Activated CD8-positive, alpha-beta T cell treated with anti-CD3 and anti-CD28 coated beads for 36 hours (primary cell): Measurements from ENCODE around the gene SAMD4A. TPM values are rescaled to one million over a fixed set of nuclear protein-coding genes. Genes with fewer than 3 reads are reported as not detected.

Experiments used
- ATAC-seq: fragments of 200-7000 bp; cut with Tn5 transposase; one replicate; pipeline ENCODE4 v1.10.0; 2021; ENCODE audit warnings: mild to moderate bottlenecking, moderate library complexity
- CTCF ChIA-PET: fragments of 350-600 bp; sonication (Branson Sonifier 250); formaldehyde crosslinking; loops from one replicate; lab custom pipeline; 2021; ENCODE audit warnings: antibody characterized with exemption; lab: Charles Lee
- POLR2A ChIA-PET: fragments of 350-600 bp; sonication (Branson Sonifier 250); formaldehyde crosslinking; loops from one replicate; lab custom pipeline; 2021; ENCODE audit warnings: antibody characterized with exemption; lab: Charles Lee
- DNase-seq: peaks from one replicate; pipeline ENCODE4 v3.0.0-alpha.2; 2020
- H3K27ac Mint-ChIP-seq: one replicate; pipeline ENCODE4 v1.8.0; 2021; ENCODE audit warnings: mild to moderate bottlenecking, mixed read lengths
- H3K27me3 Mint-ChIP-seq: one replicate; pipeline ENCODE4 v1.8.0; 2021; ENCODE audit warnings: mixed read lengths
- H3K36me3 Mint-ChIP-seq: one replicate; pipeline ENCODE4 v1.8.0; 2021; ENCODE audit warnings: low read depth, mixed read lengths
- H3K4me1 Mint-ChIP-seq: one replicate; pipeline ENCODE4 v1.8.0; 2021; ENCODE audit warnings: low read depth, mixed read lengths
- H3K4me3 Mint-ChIP-seq: one replicate; pipeline ENCODE4 v1.8.0; 2021; ENCODE audit warnings: mild to moderate bottlenecking, moderate library complexity, mixed read lengths
- H3K9me3 Mint-ChIP-seq: one replicate; pipeline ENCODE4 v1.8.0; 2021; ENCODE audit warnings: mixed read lengths
- intact Hi-C: fragments of 100-400 bp; cut with micrococcal nuclease; formaldehyde crosslinking; loops from one replicate; pipeline ENCODE4 v1.10.0; 2022
- total RNA-seq, 2 experiments: library from RNA; stranded (reverse); gene quantifications; one replicate each; pipeline ENCODE4 v1.2.3, GENCODE V29; 2021
- TF ChIP-seq, protein P1 (sequence below): fragments of 200-600 bp; IDR thresholded peaks from one replicate; pipeline ENCODE4 v1.8.0; 2022; ENCODE audit warnings: antibody characterized with exemption, mild to moderate bottlenecking

The SAMD4A gene
- total RNA-seq, 2 experiments from 2014 or later = 4.5 to 4.9 TPM

DNA sequence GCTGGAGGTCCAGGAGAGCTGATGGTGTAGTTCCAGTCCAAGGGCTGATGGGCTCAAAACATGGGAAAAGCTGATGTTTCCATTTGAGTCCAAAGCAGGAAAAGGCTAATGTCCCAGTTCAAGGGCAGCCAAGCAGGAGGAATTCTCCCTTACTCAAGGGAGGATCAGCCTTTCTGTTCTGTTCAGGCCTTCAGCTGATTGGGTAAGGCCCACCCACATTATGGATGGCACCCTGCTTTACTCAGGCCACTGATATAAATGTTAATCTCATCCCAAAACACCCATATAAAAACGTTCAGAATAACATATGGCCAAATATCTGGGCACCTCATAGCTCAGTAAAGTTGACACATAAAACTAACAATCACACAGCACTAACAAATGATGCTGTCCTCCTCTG lies 64.1 kb downstream of the SAMD4A start:
- H3K36me3 Mint-ChIP-seq = no peaks in the 10 kb centered on the region
- TF ChIP-seq, protein P1, sequence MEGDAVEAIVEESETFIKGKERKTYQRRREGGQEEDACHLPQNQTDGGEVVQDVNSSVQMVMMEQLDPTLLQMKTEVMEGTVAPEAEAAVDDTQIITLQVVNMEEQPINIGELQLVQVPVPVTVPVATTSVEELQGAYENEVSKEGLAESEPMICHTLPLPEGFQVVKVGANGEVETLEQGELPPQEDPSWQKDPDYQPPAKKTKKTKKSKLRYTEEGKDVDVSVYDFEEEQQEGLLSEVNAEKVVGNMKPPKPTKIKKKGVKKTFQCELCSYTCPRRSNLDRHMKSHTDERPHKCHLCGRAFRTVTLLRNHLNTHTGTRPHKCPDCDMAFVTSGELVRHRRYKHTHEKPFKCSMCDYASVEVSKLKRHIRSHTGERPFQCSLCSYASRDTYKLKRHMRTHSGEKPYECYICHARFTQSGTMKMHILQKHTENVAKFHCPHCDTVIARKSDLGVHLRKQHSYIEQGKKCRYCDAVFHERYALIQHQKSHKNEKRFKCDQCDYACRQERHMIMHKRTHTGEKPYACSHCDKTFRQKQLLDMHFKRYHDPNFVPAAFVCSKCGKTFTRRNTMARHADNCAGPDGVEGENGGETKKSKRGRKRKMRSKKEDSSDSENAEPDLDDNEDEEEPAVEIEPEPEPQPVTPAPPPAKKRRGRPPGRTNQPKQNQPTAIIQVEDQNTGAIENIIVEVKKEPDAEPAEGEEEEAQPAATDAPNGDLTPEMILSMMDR = no peak
- H3K27ac Mint-ChIP-seq = no peak overlapping the region
- no peak overlapping the region for H3K4me3 Mint-ChIP-seq
- H3K27me3 Mint-ChIP-seq = peaks cover 2% of the 10 kb centered on the region
- CTCF ChIA-PET = interaction anchor here (1.2 to 2.6 kb wide), 8 partner anchors 12 to 144 kb away, joined by 3 to 11 read pairs (median 6); no protein-coding TSS in a partner anchor
- DNase-seq (no peak), ATAC-seq (no peak)
- POLR2A ChIA-PET = interaction anchor here (0.9 to 1.0 kb wide), 3 partner anchors 8 to 86 kb away, joined by 3 to 4 read pairs (median 3); no protein-coding TSS in a partner anchor
- no peaks in the 10 kb centered on the region for H3K9me3 Mint-ChIP-seq
- peaks cover 34% of the 10 kb centered on the region for H3K4me1 Mint-ChIP-seq
- intact Hi-C loops = no loop called here

DNA sequence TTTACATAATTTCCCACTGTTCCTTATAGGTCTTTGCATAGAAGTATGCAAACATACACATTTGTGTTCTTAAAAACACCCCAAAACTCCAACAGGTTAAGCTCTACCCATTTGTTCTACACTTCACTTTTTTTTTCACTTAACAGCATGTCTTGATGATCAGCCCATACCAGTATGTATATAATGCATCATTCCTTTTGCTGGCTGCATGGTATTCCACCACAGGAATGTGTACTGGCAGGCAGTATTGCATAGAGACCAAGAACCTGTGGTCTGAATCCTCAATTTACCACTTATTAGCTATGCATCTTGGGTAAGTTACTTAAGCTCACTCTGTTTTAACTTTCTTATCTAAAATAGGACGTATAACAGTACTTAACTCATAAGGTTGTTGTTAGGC lies 65.5 kb downstream of the SAMD4A start:
- ATAC-seq (no peak), DNase-seq (no peak)
- peaks cover 26% of the 10 kb centered on the region for H3K4me1 Mint-ChIP-seq
- ChIA-PET CTCF (interaction anchor here (0.9 to 2.6 kb wide), 6 partner anchors 10 to 145 kb away, joined by 3 to 8 read pairs (median 6); no protein-coding TSS in a partner anchor), POLR2A (no interaction called here)
- no peaks in the 10 kb centered on the region for H3K9me3 Mint-ChIP-seq
- TF ChIP-seq, protein P1 = no peak
- no peak overlapping the region for H3K27ac Mint-ChIP-seq
- intact Hi-C loops = no loop called here
- no peaks in the 10 kb centered on the region for H3K36me3 Mint-ChIP-seq
- H3K27me3 Mint-ChIP-seq = peaks cover 2% of the 10 kb centered on the region
- H3K4me3 Mint-ChIP-seq = no peak overlapping the region

DNA sequence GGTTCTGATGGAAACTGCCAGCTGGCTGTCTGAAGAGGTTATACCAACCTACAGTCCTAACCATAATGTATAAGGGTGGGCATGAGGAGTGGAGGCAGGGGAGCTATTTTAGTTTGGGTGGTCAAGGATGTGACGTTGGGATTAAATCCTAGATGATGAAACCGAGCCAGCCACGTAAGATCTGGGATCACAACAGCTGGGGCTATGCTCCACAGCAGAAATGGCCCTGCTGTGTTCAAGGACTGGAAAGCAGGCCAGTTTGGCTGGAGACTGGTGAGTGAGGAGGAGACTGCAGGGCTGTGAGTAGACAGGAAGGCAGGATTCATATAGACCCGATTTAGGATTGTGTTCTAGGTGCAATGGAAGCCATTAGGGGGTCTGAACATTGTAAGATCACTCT lies 66.1 kb downstream of the SAMD4A start:
- intact Hi-C loops = no loop called here
- Mint-ChIP-seq H3K27ac (no peak overlapping the region), H3K9me3 (no peaks in the 10 kb centered on the region), H3K36me3 (no peaks in the 10 kb centered on the region), H3K4me1 (peaks cover 19% of the 10 kb centered on the region), H3K27me3 (peaks cover 2% of the 10 kb centered on the region), H3K4me3 (no peak overlapping the region)
- ATAC-seq = no peak
- DNase-seq = no peak
- CTCF ChIA-PET = interaction anchor here (0.9 to 2.6 kb wide), 4 partner anchors 10 to 145 kb away, joined by 3 to 8 read pairs (median 4); no protein-coding TSS in a partner anchor
- POLR2A ChIA-PET = no interaction called here
- TF ChIP-seq, protein P1 = no peak

DNA sequence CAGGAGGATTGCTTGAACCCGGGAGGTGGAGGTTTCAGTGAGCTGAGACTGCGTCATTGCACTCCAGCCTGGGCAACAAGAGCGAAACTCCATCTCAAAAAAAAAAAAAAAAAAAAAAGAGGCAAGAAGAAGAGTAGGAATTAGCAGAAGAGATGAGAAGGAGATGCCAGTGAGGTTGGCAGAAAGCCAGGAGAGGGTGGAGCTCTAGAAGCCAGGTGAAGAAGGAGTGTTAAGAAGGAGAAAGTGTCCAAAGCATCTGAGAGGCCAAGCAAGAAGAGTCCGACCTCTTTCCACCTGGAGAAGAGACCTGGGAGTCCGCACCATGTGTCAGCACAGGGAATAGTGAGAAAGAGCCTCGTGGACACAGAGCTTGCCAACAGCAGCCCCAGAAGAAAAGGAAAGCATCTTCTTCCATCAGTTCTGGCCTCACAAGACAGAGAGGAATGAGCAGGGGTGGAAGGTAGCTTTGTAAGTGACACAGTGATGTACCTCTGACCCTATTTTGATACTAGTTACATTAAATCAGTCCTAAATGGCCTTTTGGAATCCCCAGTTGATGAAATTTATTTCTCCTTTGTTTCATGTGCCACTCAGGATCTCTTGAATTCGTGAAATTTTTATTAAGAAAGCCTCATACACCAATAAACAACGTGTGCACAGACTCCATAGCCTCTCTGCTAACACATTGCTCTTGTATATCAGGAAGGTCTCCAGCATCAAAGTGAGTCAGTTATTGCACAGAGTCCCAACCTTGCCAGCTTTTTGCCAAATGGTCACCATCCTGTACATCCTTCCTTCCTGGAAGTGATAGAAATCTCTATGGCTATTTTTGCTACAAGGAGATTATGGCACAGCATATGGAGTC lies 70.6 kb downstream of the SAMD4A start:
- ATAC-seq = no peak
- CTCF ChIA-PET = interaction anchor here (1.6 kb wide), 1 partner anchor 71 kb away, joined by 4 read pairs; the partner anchor contains the start of gene SAMD4A

More for the DNA sequence above, 70.6 kb downstream of the SAMD4A start:
- H3K9me3 Mint-ChIP-seq = no peaks in the 10 kb centered on the region
- POLR2A ChIA-PET = no interaction called here
- no peaks in the 10 kb centered on the region for H3K36me3 Mint-ChIP-seq
- no peak for DNase-seq
- no peak overlapping the region for H3K4me3 Mint-ChIP-seq
- TF ChIP-seq, protein P1 = no peak
- H3K4me1 Mint-ChIP-seq = peaks cover 2% of the 10 kb centered on the region
- intact Hi-C loops = no loop called here
- peaks cover 5% of the 10 kb centered on the region for H3K27me3 Mint-ChIP-seq
- H3K27ac Mint-ChIP-seq = no peak overlapping the region
